Subcutaneous abdominal adipose tissue (tissue), 5 donors: Measurements from ENCODE around the gene LARGE1.

Experiments
- H3K27ac ChIP-seq: one replicate; pipeline ENCODE4 v1.7.0; 2013; ENCODE audit warnings: low read depth, mild to moderate bottlenecking, inconsistent platforms, low read length, moderate library complexity
- H3K27me3 ChIP-seq, 5 donors: one replicate each; pipeline ENCODE4 v1.7.0; 2013; ENCODE audit warnings: low read length in 5 of 5, inconsistent platforms in 1 of 5; ENCODE audit not compliant: control insufficient read depth in 5 of 5, insufficient read depth in 4 of 5
- H3K36me3 ChIP-seq, 5 donors: one replicate each; pipeline ENCODE4 v1.7.0; 2013; ENCODE audit warnings: low read length in 5 of 5; ENCODE audit not compliant: control insufficient read depth in 5 of 5, insufficient read depth in 5 of 5
- H3K4me1 ChIP-seq, 5 donors: one replicate each; pipeline ENCODE4 v1.7.0; 2013; ENCODE audit warnings: low read length in 5 of 5, mild to moderate bottlenecking in 3 of 5, moderate library complexity in 1 of 5; ENCODE audit not compliant: control insufficient read depth in 5 of 5, insufficient read depth in 5 of 5
- H3K4me3 ChIP-seq, 5 donors: one replicate each; pipeline ENCODE4 v1.7.0; 2013; ENCODE audit warnings: low read length in 5 of 5, low read depth in 1 of 5
- H3K9ac ChIP-seq, 5 donors: one replicate each; pipeline ENCODE4 v1.7.0; 2013; ENCODE audit warnings: low read length in 5 of 5, mild to moderate bottlenecking in 4 of 5, moderate library complexity in 3 of 5
- H3K9me3 ChIP-seq, 5 donors: one replicate each; pipeline ENCODE4 v1.7.0; 2013; ENCODE audit warnings: low read length in 5 of 5; ENCODE audit not compliant: control insufficient read depth in 5 of 5
- donor health status: healthy.
- donor health status: healthy.
- donor health status: healthy.
- donor health status: healthy.
- donor health status: healthy.

Gene LARGE1

DNA sequence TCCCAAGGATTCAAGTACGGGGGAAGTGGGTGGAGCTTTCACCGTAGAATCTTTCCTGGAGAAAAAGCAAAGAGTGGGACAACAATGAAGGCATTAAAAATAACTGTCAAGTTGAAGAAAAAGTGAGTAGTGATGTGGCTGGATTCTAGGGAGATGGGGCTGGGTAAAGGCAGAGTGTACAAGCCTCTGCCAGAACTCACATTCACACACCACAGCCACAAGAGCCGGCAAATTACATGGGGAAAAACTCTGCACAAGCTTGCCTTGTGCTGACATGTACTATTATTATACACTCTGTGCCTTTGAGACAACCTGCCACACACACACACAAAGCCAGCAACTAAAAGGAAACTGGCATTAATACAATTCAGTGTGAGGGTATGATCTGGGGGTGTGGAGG is 182.6 kb downstream of the LARGE1 start:
- Histone ChIP-seq H3K9me3 (peaks cover 0 to 4% (median 0%) of the 10 kb centered on the region in 5 donors), H3K9ac (no peak overlapping the region), H3K4me3 (no peak overlapping the region), H3K36me3 (no peaks in the 10 kb centered on the region), H3K27ac (no peak overlapping the region), H3K4me1 (peaks cover 0 to 4% (median 0%) of the 10 kb centered on the region in 5 donors), H3K27me3 (no peaks in the 10 kb centered on the region)

DNA sequence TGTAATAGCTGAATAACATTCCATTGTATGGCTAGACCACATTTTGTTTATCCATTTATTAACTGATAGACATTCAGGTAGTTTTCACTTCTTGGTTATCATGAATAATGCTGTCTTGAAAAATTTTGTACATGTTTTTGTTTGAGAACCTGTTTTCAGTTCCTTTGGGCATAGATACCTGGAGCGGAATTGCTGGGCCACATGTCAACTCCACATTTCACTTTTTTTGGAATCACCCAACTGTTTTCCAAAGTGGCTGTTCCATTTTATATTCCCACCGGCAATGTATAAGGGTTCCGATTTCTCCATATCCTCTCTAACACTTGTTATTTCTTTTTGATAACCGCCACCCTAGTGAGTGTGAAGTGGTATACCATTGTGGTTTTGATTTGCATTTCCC is 184.3 kb downstream of the LARGE1 start:
- Histone ChIP-seq H3K4me3 (no peak overlapping the region), H3K36me3 (no peaks in the 10 kb centered on the region), H3K27ac (no peak overlapping the region), H3K9ac (no peak overlapping the region), H3K27me3 (no peaks in the 10 kb centered on the region), H3K4me1 (no peaks in the 10 kb centered on the region), H3K9me3 (peaks cover 0 to 4% (median 0%) of the 10 kb centered on the region in 5 donors)

DNA sequence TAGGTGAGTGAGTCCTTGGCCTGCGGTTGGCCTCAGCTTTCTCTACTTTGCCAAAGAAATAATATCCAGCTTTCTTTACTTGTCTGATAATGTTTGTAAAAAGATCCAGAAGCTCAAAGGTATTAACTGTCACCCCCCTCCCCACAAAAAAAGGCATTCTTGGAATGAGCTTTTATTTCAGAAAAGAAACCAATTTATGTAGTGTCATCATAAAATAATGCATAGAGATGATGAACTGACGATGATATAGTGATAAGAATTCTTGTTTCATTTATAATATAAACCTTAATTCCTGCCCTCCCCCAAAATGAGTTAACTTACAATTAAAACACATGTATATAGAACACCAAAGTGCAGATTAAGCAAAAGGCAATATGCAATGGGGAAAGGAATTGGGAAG is 191.4 kb downstream of the LARGE1 start:
- no peak overlapping the region for H3K4me3 ChIP-seq
- no peaks in the 10 kb centered on the region for H3K9me3 ChIP-seq
- H3K27ac ChIP-seq: no peak overlapping the region
- no peak overlapping the region for H3K9ac ChIP-seq
- H3K4me1 ChIP-seq: peaks cover 0 to 12% (median 7%) of the 10 kb centered on the region in 5 donors
- H3K27me3 ChIP-seq: no peaks in the 10 kb centered on the region
- no peaks in the 10 kb centered on the region for H3K36me3 ChIP-seq

GRCh38 chr22:33726294-33726734 is 194.0 kb downstream of the LARGE1 start:
- Histone ChIP-seq H3K4me1 (peaks cover 0 to 12% (median 7%) of the 10 kb centered on the region in 5 donors), H3K36me3 (no peaks in the 10 kb centered on the region), H3K9me3 (no peaks in the 10 kb centered on the region), H3K9ac (no peak overlapping the region), H3K27me3 (no peaks in the 10 kb centered on the region), H3K4me3 (no peak overlapping the region), H3K27ac (no peak overlapping the region)

- H3K9ac ChIP-seq: no peak overlapping the region
- H3K27ac ChIP-seq: no peak overlapping the region
- H3K4me3 ChIP-seq: no peak overlapping the region
- no peaks in the 10 kb centered on the region for H3K9me3 ChIP-seq
- no peaks in the 10 kb centered on the region for H3K27me3 ChIP-seq
- H3K4me1 ChIP-seq: peaks cover 0 to 9% (median 7%) of the 10 kb centered on the region in 5 donors
- no peaks in the 10 kb centered on the region for H3K36me3 ChIP-seq
Measured at GRCh38 chr22:33723915-33724314, 196.4 kb downstream of the LARGE1 start.

- Histone ChIP-seq H3K27ac (no peak overlapping the region), H3K4me1 (peaks cover 0 to 9% (median 7%) of the 10 kb centered on the region in 5 donors), H3K9ac (no peak overlapping the region), H3K9me3 (no peaks in the 10 kb centered on the region), H3K36me3 (no peaks in the 10 kb centered on the region), H3K27me3 (no peaks in the 10 kb centered on the region), H3K4me3 (no peak overlapping the region)
Measured at GRCh38 chr22:33722816-33723215, 197.5 kb downstream of the LARGE1 start.

- H3K4me1 ChIP-seq: no peaks in the 10 kb centered on the region
- no peak overlapping the region for H3K9ac ChIP-seq
- H3K27ac ChIP-seq: no peak overlapping the region
- no peaks in the 10 kb centered on the region for H3K36me3 ChIP-seq
- H3K27me3 ChIP-seq: no peaks in the 10 kb centered on the region
- no peak overlapping the region for H3K4me3 ChIP-seq
- H3K9me3 ChIP-seq: no peaks in the 10 kb centered on the region
Measured at GRCh38 chr22:33720166-33720878, 200.0 kb downstream of the LARGE1 start.

GRCh38 chr22:33717694-33718396 is 202.4 kb downstream of the LARGE1 start:
- H3K36me3 ChIP-seq: no peaks in the 10 kb centered on the region
- no peaks in the 10 kb centered on the region for H3K27me3 ChIP-seq
- peaks cover 4 to 17% (median 15%) of the 10 kb centered on the region in 5 donors for H3K9me3 ChIP-seq
- H3K4me1 ChIP-seq: no peaks in the 10 kb centered on the region
- H3K9ac ChIP-seq: no peak overlapping the region
- H3K4me3 ChIP-seq: no peak overlapping the region
- H3K27ac ChIP-seq: no peak overlapping the region

GRCh38 chr22:33715237-33715985 is 204.9 kb downstream of the LARGE1 start:
- H3K9ac ChIP-seq: no peak overlapping the region
- peaks cover 4 to 17% (median 15%) of the 10 kb centered on the region in 5 donors for H3K9me3 ChIP-seq
- no peaks in the 10 kb centered on the region for H3K27me3 ChIP-seq
- H3K4me1 ChIP-seq: no peaks in the 10 kb centered on the region
- H3K36me3 ChIP-seq: no peaks in the 10 kb centered on the region
- H3K27ac ChIP-seq: no peak overlapping the region
- no peak overlapping the region for H3K4me3 ChIP-seq

DNA sequence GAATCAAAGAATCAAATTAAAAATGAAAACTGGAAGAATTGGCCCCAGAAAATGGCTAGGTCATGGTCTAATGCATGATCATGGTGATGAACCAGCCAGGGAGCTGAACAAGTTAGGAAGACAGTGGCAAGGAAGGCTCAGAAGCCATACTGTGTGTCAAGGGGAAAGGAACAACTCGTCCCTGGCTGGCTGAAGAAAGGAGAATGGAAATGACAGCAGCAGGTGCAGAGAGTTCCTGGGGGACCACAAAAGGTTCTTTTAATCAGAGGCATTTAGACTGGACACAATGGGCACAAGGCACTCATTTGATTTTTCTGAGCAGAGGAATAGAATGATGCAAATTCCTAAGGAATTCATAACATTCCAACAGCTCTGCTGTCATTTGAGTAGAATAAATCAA is 209.9 kb downstream of the LARGE1 start:
- Histone ChIP-seq H3K4me1 (no peaks in the 10 kb centered on the region), H3K9ac (no peak overlapping the region), H3K9me3 (peaks cover 4 to 17% (median 15%) of the 10 kb centered on the region in 5 donors), H3K27me3 (no peaks in the 10 kb centered on the region), H3K36me3 (no peaks in the 10 kb centered on the region), H3K4me3 (no peak overlapping the region), H3K27ac (no peak overlapping the region)
